HepG2 (cell line): ENCODE data around the gene COL5A2. TPM values are rescaled to one million over a fixed set of nuclear protein-coding genes. Genes with fewer than 3 reads are reported as not detected.

Source experiments
- ATAC-seq: fragments of 200-7000 bp; cut with Tn5 transposase; 3 replicates; pipeline ENCODE4 v1.9.1; 2020; ENCODE audit warnings: mild to moderate bottlenecking, moderate library complexity
- BruUV-seq: library from RNA; stranded (reverse); fragments of 400-500 nt; replicated peaks from 2 replicates; lab custom pipeline; 2021; lab: Mats Ljungman, UMichigan
- CTCF ChIA-PET: fragments of 300-600 bp; formaldehyde crosslinking; extraction: SDS; loops from one replicate; lab custom pipeline; 2021; ENCODE audit warnings: low total read pairs, inconsistent platforms, low intra/inter-chr PET ratio; lab: Yijun Ruan, JAX
- POLR2A ChIA-PET: fragments of 350-600 bp; sonication (Branson Sonifier 250); formaldehyde crosslinking; loops from one replicate; lab custom pipeline; 2020; ENCODE audit warnings: antibody characterized with exemption, inconsistent platforms; lab: Yijun Ruan, JAX
- DNase-seq: peaks from one replicate; pipeline ENCODE4 v3.0.0-alpha.2; 2015; ENCODE audit warnings: low spot score
- FAIRE-seq: peaks from 3 replicates; lab custom pipeline; 2011; peaks lifted over from hg19 to GRCh38; lab: Jason Lieb, UNC
- H2AFZ ChIP-seq: one replicate; pipeline ENCODE4 v1.6.1; 2011; ENCODE audit warnings: low read length, inconsistent platforms
- H3K27ac ChIP-seq: fragments of 300-600 bp; 3 replicates; pipeline ENCODE4 v1.8.0; 2011; ENCODE audit warnings: mixed run types, mild to moderate bottlenecking, mixed read lengths, low read length, inconsistent platforms; ENCODE audit not compliant: insufficient read depth; ENCODE audit errors: extremely low read length
- H3K27me3 ChIP-seq, 2 experiments: fragments of 200-600 bp in 1 of 2; 2 replicates in 1 of 2; 3 replicates in 1 of 2; pipeline versions ENCODE4 v1.6.0 to v1.8.0; 2011; ENCODE audit warnings: low read length in 2 of 2, mild to moderate bottlenecking in 2 of 2, moderate library complexity in 2 of 2, inconsistent platforms in 1 of 2; ENCODE audit not compliant: insufficient read depth in 2 of 2, control insufficient read depth in 1 of 2
- H3K36me3 ChIP-seq, 2 experiments: fragments of 200-600 bp in 1 of 2; replicated peaks in 1 of 2; 2 replicates in 1 of 2; 3 replicates in 1 of 2; pipeline versions ENCODE4 v1.5.1 to v1.8.0; 2011; ENCODE audit warnings: low read length in 2 of 2, inconsistent platforms in 1 of 2; ENCODE audit not compliant: insufficient read depth in 2 of 2, control insufficient read depth in 1 of 2
- H3K4me1 ChIP-seq: 2 replicates; pipeline ENCODE4 v1.5.1; 2012; ENCODE audit warnings: low read length, inconsistent platforms; ENCODE audit not compliant: insufficient read depth
- H3K4me2 ChIP-seq: 2 replicates; pipeline ENCODE4 v1.6.0; 2011; ENCODE audit warnings: low read depth, low read length, inconsistent platforms
- H3K4me3 ChIP-seq, 3 experiments: fragments of 200-600 bp in 1 of 3; sonication (generic), shearing (Covaris generic) in 1 of 3; replicated peaks in 1 of 3; 2 replicates each; pipeline ENCODE4 v1.5.1; 2011 to 2016; ENCODE audit warnings: low read length in 3 of 3, inconsistent platforms in 2 of 3, low read depth in 2 of 3, mild to moderate bottlenecking in 2 of 3, control low read depth in 1 of 3, mixed read lengths in 1 of 3; ENCODE audit not compliant: insufficient read depth in 1 of 3
- H3K79me2 ChIP-seq: one replicate; pipeline ENCODE4 v1.6.1; 2011; ENCODE audit warnings: low read length, inconsistent platforms; ENCODE audit not compliant: insufficient read depth
- H3K9ac ChIP-seq: 2 replicates; pipeline ENCODE4 v1.6.0; 2011; ENCODE audit warnings: mild to moderate bottlenecking, low read depth, low read length, inconsistent platforms; ENCODE audit not compliant: insufficient read depth
- H3K9me3 ChIP-seq: 2 replicates; pipeline ENCODE4 v1.5.1; 2012; ENCODE audit warnings: mild to moderate bottlenecking, low read length
- H4K20me1 ChIP-seq: 2 replicates; pipeline ENCODE4 v1.6.0; 2011; ENCODE audit warnings: inconsistent platforms, mild to moderate bottlenecking, low read length, moderate library complexity; ENCODE audit not compliant: insufficient read depth
- CEBPG ChIP-seq: IDR thresholded peaks from 2 replicates; pipeline ENCODE4 v1.6.1; 2016
- CENPX ChIP-seq: sonication (generic); formaldehyde crosslinking; IDR thresholded peaks from 2 replicates; pipeline ENCODE4 v1.9.0; 2021; ENCODE audit warnings: mild to moderate bottlenecking, missing genetic modification reagents, moderate library complexity
- CHD2 ChIP-seq: IDR thresholded peaks from 2 replicates; pipeline ENCODE4 v1.6.1; 2011; ENCODE audit warnings: low read depth, low read length, improper control_type of control experiment
- EHMT2 ChIP-seq: fragments of 200-600 bp; sonication (generic); IDR thresholded peaks from 2 replicates; pipeline ENCODE4 v1.7.0; 2017; ENCODE audit warnings: antibody characterized with exemption, low read depth, low read length, borderline replicate concordance
- FLYWCH1 ChIP-seq: sonication (generic); formaldehyde crosslinking; IDR thresholded peaks from 2 replicates; pipeline ENCODE4 v1.8.1; 2023; ENCODE audit warnings: mild to moderate bottlenecking, missing genetic modification reagents
- FOXA3 ChIP-seq: IDR thresholded peaks from 2 replicates; pipeline ENCODE4 v1.6.1; 2016; ENCODE audit warnings: missing genetic modification reagents, missing compliant biosample characterization
- FOXO4 ChIP-seq: sonication (generic); formaldehyde crosslinking; conservative IDR thresholded peaks from 2 replicates; pipeline ENCODE4 v1.8.1; 2023; ENCODE audit warnings: missing genetic modification reagents
- HOXA9 ChIP-seq: sonication (generic); formaldehyde crosslinking; IDR thresholded peaks from 2 replicates; pipeline ENCODE4 v1.8.1; 2022; ENCODE audit warnings: missing genetic modification reagents, mild to moderate bottlenecking, moderate library complexity, borderline replicate concordance
- IRX3 ChIP-seq: sonication (generic); formaldehyde crosslinking; IDR thresholded peaks from 2 replicates; pipeline ENCODE4 v1.8.1; 2023; ENCODE audit warnings: mild to moderate bottlenecking, low read depth, missing genetic modification reagents, borderline replicate concordance
- NFIB ChIP-seq: sonication (generic); formaldehyde crosslinking; IDR thresholded peaks from 2 replicates; pipeline ENCODE4 v1.9.0; 2021; ENCODE audit warnings: missing genetic modification reagents, mild to moderate bottlenecking, borderline replicate concordance
- NR2F1 ChIP-seq, 2 experiments: fragments of 450-650 bp in 1 of 2; formaldehyde crosslinking in 1 of 2; IDR thresholded peaks; 2 replicates each; pipeline versions ENCODE4 v1.5.0 to v1.6.1; 2016 to 2020; ENCODE audit warnings: mild to moderate bottlenecking in 1 of 2, missing compliant biosample characterization in 1 of 2, missing genetic modification reagents in 1 of 2, moderate library complexity in 1 of 2
- PAF1 ChIP-seq: IDR thresholded peaks from 2 replicates; pipeline ENCODE4 v1.6.1; 2016; ENCODE audit warnings: missing genetic modification reagents, missing compliant biosample characterization
- PITX1 ChIP-seq: sonication (generic); formaldehyde crosslinking; IDR thresholded peaks from 2 replicates; pipeline ENCODE4 v1.5.1; 2020; ENCODE audit warnings: mild to moderate bottlenecking, missing genetic modification reagents
- ZFYVE20 ChIP-seq: sonication (generic); formaldehyde crosslinking; IDR thresholded peaks from 2 replicates; pipeline ENCODE4 v1.8.0; 2023; ENCODE audit warnings: low read depth, mild to moderate bottlenecking, moderate library complexity, missing genetic modification reagents, borderline replicate concordance
- ZNF136 ChIP-seq: sonication (generic); formaldehyde crosslinking; IDR thresholded peaks from 2 replicates; pipeline ENCODE4 v1.8.1; 2022; ENCODE audit warnings: low read depth, mild to moderate bottlenecking, moderate library complexity, missing genetic modification reagents
- ZNF280B ChIP-seq: sonication (generic); formaldehyde crosslinking; IDR thresholded peaks from 2 replicates; pipeline ENCODE4 v1.5.0; 2020; ENCODE audit warnings: missing genetic modification reagents, mild to moderate bottlenecking, borderline replicate concordance
- ZNF563 ChIP-seq: sonication (generic); formaldehyde crosslinking; IDR thresholded peaks from 2 replicates; pipeline ENCODE4 v1.8.0; 2022; ENCODE audit warnings: mild to moderate bottlenecking, moderate library complexity, missing genetic modification reagents
- ZNF564 ChIP-seq: sonication (generic); formaldehyde crosslinking; IDR thresholded peaks from 2 replicates; pipeline ENCODE4 v1.8.1; 2023; ENCODE audit warnings: mild to moderate bottlenecking, missing genetic modification reagents
- ZNF740 ChIP-seq: sonication (generic); formaldehyde crosslinking; IDR thresholded peaks from 2 replicates; pipeline ENCODE4 v1.4.0; 2020; ENCODE audit warnings: missing genetic modification reagents
- WGBS: methylation state at CpG from one replicate; pipeline ENCODE4 v1.1.6; 2017; ENCODE audit warnings: low lambda C conversion rate; 5-methylcytosine and 5-hydroxymethylcytosine counted together
- in situ Hi-C: cut with HindIII; loops from 2 replicates; pipeline ENCODE4 v1.10.0; 2017; ENCODE audit warnings: low pct_unique_long_range_greater_than_20kb; ENCODE audit not compliant: extremely low pct_ligation_motif_present
- intact Hi-C: fragments of 100-400 bp; cut with micrococcal nuclease; formaldehyde crosslinking; loops from one replicate; pipeline ENCODE4 v1.10.0; 2022; ENCODE audit not compliant: unreplicated experiment
- polyA plus RNA-seq, 8 experiments: library from polyadenylated mRNA; depleted of rRNA in 3 of 8; stranded (reverse) in 7 of 8; unstranded in 1 of 8; fragments of >200 nt; fragmentation: Illumina TruSeq in 4 of 8; extraction: Trizol in 4 of 8; gene quantifications; 2 replicates each; pipeline versions ENCODE4 v1.2.1 to v1.2.3, GENCODE V29; 2011 to 2016; ENCODE audit warnings: low read depth in 4 of 8, missing spikeins in 1 of 8, mixed read lengths in 1 of 8; ENCODE audit not compliant: insufficient read depth in 1 of 8
- total RNA-seq, 5 experiments: library from RNA; depleted of rRNA; stranded (reverse); fragments of >200 nt; fragmentation: Illumina TruSeq; extraction: Trizol; gene quantifications; 2 replicates each; pipeline ENCODE4 v1.2.3, GENCODE V29; 2016; ENCODE audit warnings: low read depth in 1 of 5

The COL5A2 gene
- total and polyA plus RNA-seq, 2 of the 13 experiments (the other 11 are each of a cell fraction or from before 2014, with no cell fraction given): 0.83 to 1.5 TPM

GRCh38 chr2:189226017-189226416 lies 46.5 kb upstream of the COL5A2 start:
- intact Hi-C loops (no loop called here), in situ Hi-C loops (no loop called here)
- H3K4me3 ChIP-seq: no peak overlapping the region
- no peaks in the 10 kb centered on the region for H3K79me2 ChIP-seq
- H3K4me2 ChIP-seq: no peak overlapping the region
- no peaks in the 10 kb centered on the region for H3K27me3 ChIP-seq
- H3K9ac ChIP-seq: no peak overlapping the region
- ATAC-seq: no peak
- H3K27ac ChIP-seq: no peak overlapping the region
- BruUV-seq: no TSS peak
- no peak for DNase-seq
- ChIA-PET POLR2A (no interaction called here), CTCF (no interaction called here)
- H3K4me1 ChIP-seq: no peaks in the 10 kb centered on the region
- WGBS: 66% methylated on average over 1 of the region's 1 CpG
- H3K36me3 ChIP-seq: no peaks in the 10 kb centered on the region
- no peak for FAIRE-seq
- H4K20me1 ChIP-seq: no peaks in the 10 kb centered on the region
- TF ChIP-seq HOXA9 (CRISPR knock-in tag) (no peak), CEBPG (CRISPR knock-in tag) (no peak), IRX3 (no peak), PITX1 (no peak), ZNF280B (no peak), EHMT2 (no peak), PAF1 (CRISPR knock-in tag) (no peak), ZNF564 (CRISPR knock-in tag) (no peak), ZNF136 (no peak), FOXA3 (no peak), CHD2 (no peak), FOXO4 (no peak), NR2F1 (CRISPR knock-in tag; IDR thresholded peaks at IDR 0.05) (no peak), NFIB (no peak), ZNF740 (CRISPR knock-in tag) (no peak), FLYWCH1 (no peak), ZNF563 (CRISPR knock-in tag) (no peak), CENPX (CRISPR knock-in tag) (no peak), ZFYVE20 (CRISPR knock-in tag) (no peak)
- H2AFZ ChIP-seq: no peak overlapping the region
- H3K9me3 ChIP-seq: no peaks in the 10 kb centered on the region
